HG03196 (cell line): ENCODE data around the gene ENDOG.
A peak's percentile ranks its signal among the peaks of the same experiment; 100 is the strongest.
"Not testable (repeated sequence)": the region's sequence is repeated elsewhere in the genome, so short reads cannot be mapped to it uniquely, and the experiment has no call there.

ENCODE experiments used
- ATAC-seq: cut with Tn5 transposase; IDR thresholded peaks from one replicate; pipeline ENCODE4 v1.9.1; 2021; ENCODE audit not compliant: unreplicated experiment

ENDOG gene

GRCh38 chr9:128818099-128818838 is at the start of gene ENDOG:
Gene ENDOG (plus strand): TSS chr9:128818500. CDS start chr9:128818685, 185 bp downstream.
- peak; percentile 81 for ATAC-seq

GRCh38 chr9:128768606-128769005 is 49.7 kb upstream of the ENDOG start:
- ATAC-seq, result no peak

GRCh38 chr9:128770286-128771030 is 47.8 kb upstream of the ENDOG start:
- no peak for ATAC-seq

- ATAC-seq, result peak; percentile 19
These were observed 47.1 kb upstream of the ENDOG start for GRCh38 chr9:128771094-128771721.

GRCh38 chr9:128771745-128772519 is 46.4 kb upstream of the ENDOG start, which contains the start of gene ZER1:
Gene ZER1 (minus strand): TSS chr9:128771927. CDS start chr9:128755565, 16,362 bp downstream.
- ATAC-seq, result peak; percentile 92

- no peak for ATAC-seq
These were observed 45.3 kb upstream of the ENDOG start for GRCh38 chr9:128773049-128773448.

GRCh38 chr9:128774804-128775203 is 43.5 kb upstream of the ENDOG start:
- ATAC-seq, result no peak

- ATAC-seq, result not testable (repeated sequence)
These were observed 38.2 kb upstream of the ENDOG start for GRCh38 chr9:128780093-128780492.

GRCh38 chr9:128781187-128782070 is 36.9 kb upstream of the ENDOG start:
- no peak for ATAC-seq

GRCh38 chr9:128782669-128783068 is 35.6 kb upstream of the ENDOG start:
- no peak for ATAC-seq

- ATAC-seq, result no peak
These were observed 32.9 kb upstream of the ENDOG start for GRCh38 chr9:128785427-128785826.

GRCh38 chr9:128786681-128787601 is 31.4 kb upstream of the ENDOG start, which contains the start of gene TBC1D13:
Gene TBC1D13 (plus strand): TSS chr9:128787253. CDS start chr9:128787354, 101 bp downstream.
- peak; percentile 83 for ATAC-seq

GRCh38 chr9:128787659-128788058 is 30.6 kb upstream of the ENDOG start:
- ATAC-seq, result no peak

GRCh38 chr9:128788445-128788844 is 29.9 kb upstream of the ENDOG start:
- ATAC-seq, result no peak

- no peak for ATAC-seq
These were observed 27.8 kb upstream of the ENDOG start for GRCh38 chr9:128790536-128790935.

- ATAC-seq, result no peak
These were observed 26.2 kb upstream of the ENDOG start for GRCh38 chr9:128792134-128792533.

GRCh38 chr9:128792978-128793686 is 25.2 kb upstream of the ENDOG start:
- ATAC-seq, result no peak

GRCh38 chr9:128794961-128795360 is 23.3 kb upstream of the ENDOG start:
- not testable (repeated sequence) for ATAC-seq
